Activated CD4-positive, alpha-beta T cell treated with anti-CD3 and anti-CD28 coated beads for 4 hours (primary cell): ENCODE results near the gene RBMY1E.
"Not testable (repeated sequence)": the region's sequence is repeated elsewhere in the genome, so short reads cannot be mapped to it uniquely, and the experiment has no call there.

Experiments
- DNase-seq, 2 donors: peaks; one replicate each; pipeline ENCODE4 v3.0.0-alpha.2; 2020

RBMY1E gene

DNA sequence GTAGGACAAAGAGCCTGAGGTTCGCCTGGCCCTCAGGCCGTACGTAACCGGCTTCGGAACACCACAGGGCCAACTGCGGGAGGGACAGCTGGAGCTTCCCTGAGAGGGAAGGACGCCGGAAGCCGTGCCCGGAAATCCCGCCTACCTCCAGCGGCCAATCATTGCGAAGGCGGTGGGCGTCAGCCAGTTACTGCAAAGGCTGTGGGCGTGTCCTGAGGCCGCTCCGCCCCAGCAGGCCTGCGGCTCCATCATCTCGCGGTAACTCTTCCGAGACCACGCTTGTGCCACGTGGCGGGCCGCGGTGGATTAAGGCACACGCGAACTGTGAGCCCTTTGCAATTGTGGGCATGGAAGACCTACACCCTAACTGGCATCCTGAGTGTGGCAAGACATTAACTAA, at the start of gene RBMY1E:
Gene RBMY1E (minus strand): TSS at position 101 of the 400 bp plus-strand sequence. CDS start 1,978 bp downstream, outside the sequence.
- not testable (repeated sequence) for DNase-seq

DNA sequence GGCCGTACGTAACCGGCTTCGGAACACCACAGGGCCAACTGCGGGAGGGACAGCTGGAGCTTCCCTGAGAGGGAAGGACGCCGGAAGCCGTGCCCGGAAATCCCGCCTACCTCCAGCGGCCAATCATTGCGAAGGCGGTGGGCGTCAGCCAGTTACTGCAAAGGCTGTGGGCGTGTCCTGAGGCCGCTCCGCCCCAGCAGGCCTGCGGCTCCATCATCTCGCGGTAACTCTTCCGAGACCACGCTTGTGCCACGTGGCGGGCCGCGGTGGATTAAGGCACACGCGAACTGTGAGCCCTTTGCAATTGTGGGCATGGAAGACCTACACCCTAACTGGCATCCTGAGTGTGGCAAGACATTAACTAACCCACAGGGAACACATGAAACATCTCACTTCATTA, 23.4 kb downstream of the RBMY1E start, which contains the start of gene RBMY1D:
Gene RBMY1D (minus strand): TSS at position 101 of the 400 bp plus-strand sequence. CDS start 2,013 bp downstream, outside the sequence.
- DNase-seq: not testable (repeated sequence)

DNA sequence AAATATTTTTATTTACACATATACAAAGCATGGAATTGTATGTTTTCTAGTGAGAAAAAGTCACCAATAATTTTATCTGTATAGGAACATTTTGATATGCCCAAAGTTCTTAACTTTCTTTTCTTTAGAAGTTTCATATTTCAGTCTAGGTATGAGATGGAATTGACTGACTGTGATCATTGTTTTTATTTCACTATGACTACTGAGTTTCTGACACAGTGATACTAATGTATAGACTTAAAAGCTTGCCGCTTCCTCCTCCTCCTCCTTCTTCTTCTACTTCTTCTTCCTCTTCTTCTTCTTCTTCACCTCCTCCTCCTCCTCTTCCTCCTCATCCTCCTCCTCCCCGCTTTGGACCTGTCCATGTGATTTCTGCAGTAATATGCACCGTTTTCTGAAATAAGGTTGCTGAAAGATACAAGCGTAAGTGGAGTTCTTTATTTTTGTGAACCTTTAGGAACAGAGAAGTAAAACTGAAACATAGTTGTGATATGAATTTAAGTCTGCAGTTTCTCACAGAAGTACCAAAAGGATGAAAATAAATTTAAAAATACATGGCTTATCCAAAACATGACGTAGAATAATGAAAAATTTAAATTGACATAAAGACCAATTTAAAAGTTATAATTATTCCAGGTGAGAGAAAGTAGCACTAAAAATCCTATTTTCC, 48.3 kb downstream of the RBMY1E start:
- DNase-seq: not testable (repeated sequence)
